NCI-H1417 (cell line): ENCODE data around the gene GABRB1.

ENCODE experiments used
- DNase-seq, 3 experiments: peaks; one replicate each; lab custom pipeline; 2025; lab: John Stamatoyannopoulos, UW

GABRB1 gene

GRCh38 chr4:47118192-47118929 is 87.0 kb downstream of the GABRB1 start:
- DNase-seq, result no peak

- DNase-seq, result no peak
These were observed 89.4 kb downstream of the GABRB1 start for GRCh38 chr4:47120783-47121182.

- DNase-seq, result peak; percentile 58 to 89 (median 66)
These were observed 91.4 kb downstream of the GABRB1 start for GRCh38 chr4:47122592-47123291.

GRCh38 chr4:47128991-47129390 is 97.6 kb downstream of the GABRB1 start:
- DNase-seq, result no peak

- no peak for DNase-seq
These were observed 103.8 kb downstream of the GABRB1 start for GRCh38 chr4:47135210-47135609.

- no peak for DNase-seq
These were observed 111.9 kb downstream of the GABRB1 start for GRCh38 chr4:47143261-47143660.

- DNase-seq, result peak in 2 of 3 experiments; percentile 12 to 19
These were observed 114.3 kb downstream of the GABRB1 start for GRCh38 chr4:47145630-47146029.

GRCh38 chr4:47154816-47155370 is 123.5 kb downstream of the GABRB1 start:
- no peak for DNase-seq

- no peak for DNase-seq
These were observed 124.6 kb downstream of the GABRB1 start for GRCh38 chr4:47155919-47156318.

- no peak for DNase-seq
These were observed 128.7 kb downstream of the GABRB1 start for GRCh38 chr4:47160095-47160494.

- DNase-seq, result peak in 1 of 3 experiments; percentile 17
These were observed 136.0 kb downstream of the GABRB1 start for GRCh38 chr4:47167081-47168035.

- DNase-seq, result no peak
These were observed 152.7 kb downstream of the GABRB1 start for GRCh38 chr4:47184083-47184482.

- no peak for DNase-seq
These were observed 154.4 kb downstream of the GABRB1 start for GRCh38 chr4:47185761-47186160.

- DNase-seq, result no peak
These were observed 156.2 kb downstream of the GABRB1 start for GRCh38 chr4:47187608-47188007.

- no peak for DNase-seq
These were observed 161.8 kb downstream of the GABRB1 start for GRCh38 chr4:47193179-47193578.

GRCh38 chr4:47194036-47194737 is 162.8 kb downstream of the GABRB1 start:
- DNase-seq, result no peak

- DNase-seq, result no peak
These were observed 164.3 kb downstream of the GABRB1 start for GRCh38 chr4:47195706-47196105.

- no peak for DNase-seq
These were observed 167.4 kb downstream of the GABRB1 start for GRCh38 chr4:47198791-47199190.

GRCh38 chr4:47203593-47203992 is 172.2 kb downstream of the GABRB1 start:
- DNase-seq, result no peak

- no peak for DNase-seq
These were observed 176.2 kb downstream of the GABRB1 start for GRCh38 chr4:47207555-47207954.

- DNase-seq, result no peak
These were observed 178.5 kb downstream of the GABRB1 start for GRCh38 chr4:47209833-47210232.
